ENCODE data around the gene GRIP1.

GRIP1 gene

DNA sequence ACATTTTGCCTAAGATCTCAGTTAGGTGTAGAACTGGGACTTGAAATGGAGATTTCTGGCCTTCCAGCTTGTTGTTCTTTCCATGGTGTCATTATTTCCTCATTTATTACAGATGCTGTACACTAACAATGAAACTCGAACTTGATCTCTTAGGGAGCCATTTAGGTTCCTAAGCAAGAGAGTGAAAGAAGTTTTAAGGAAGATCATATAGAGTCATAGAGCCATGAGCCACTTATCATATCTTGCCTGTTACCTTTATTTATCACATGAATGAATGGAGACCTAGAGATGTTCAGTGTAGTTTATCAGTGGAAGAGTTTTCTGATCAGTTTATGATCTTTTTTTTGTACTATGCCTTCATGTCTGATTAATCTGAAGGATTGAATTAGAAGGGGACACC lies 366.7 kb downstream of the GRIP1 start:
- no peak for TF ChIP-seq CTCF (IDR thresholded peaks at IDR 0.05)

GRCh38 chr12:66309606-66310005 lies 369.3 kb downstream of the GRIP1 start:
- no peak for TF ChIP-seq CTCF (IDR thresholded peaks at IDR 0.05)

DNA sequence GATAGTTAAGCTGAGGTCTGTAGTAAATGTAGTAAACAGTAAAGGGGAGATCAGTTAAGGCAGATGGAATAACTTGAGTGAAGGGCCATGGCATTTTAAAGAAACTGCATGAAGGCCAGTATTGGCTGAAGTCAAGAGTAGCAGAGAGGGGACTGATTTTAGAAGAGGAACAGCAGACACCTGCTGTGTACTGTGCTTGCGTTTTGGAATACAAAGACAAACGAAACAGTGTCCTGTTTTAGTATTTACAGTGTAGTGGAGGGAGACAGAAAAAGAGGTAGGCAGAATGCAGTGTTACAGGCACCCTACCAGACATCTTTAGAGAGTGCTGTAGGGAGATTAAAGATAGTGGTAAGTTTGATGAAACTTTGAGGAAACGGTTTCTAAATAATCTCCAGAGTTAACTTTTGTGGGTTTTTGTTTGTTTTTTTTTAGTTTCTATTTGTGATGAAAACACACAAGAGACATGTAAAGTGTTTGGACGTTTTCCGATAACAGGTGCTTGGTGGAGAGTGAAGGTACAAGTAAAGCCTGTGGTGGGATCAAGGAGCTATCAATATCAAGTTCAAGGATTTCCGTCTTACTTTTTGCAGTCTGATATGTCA lies 374.5 kb downstream of the GRIP1 start:
- TF ChIP-seq CTCF (IDR thresholded peaks at IDR 0.05), result no peak

DNA sequence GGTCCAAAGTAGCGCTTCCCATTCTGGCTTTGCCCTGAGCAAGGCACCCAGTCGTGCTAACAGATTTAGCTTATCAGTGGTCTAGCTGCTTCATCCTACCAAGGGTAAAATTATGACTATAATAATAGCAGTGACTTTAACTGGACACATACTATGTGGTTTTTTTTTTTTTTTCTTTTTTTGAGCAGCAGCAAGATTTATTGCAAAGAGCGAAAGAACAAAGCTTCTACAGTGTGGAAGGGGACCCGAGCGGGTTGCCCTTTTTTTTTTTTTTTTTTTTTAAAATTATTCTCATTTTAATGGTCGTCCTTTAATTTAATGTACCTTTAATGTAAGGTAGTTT lies 376.1 kb downstream of the GRIP1 start:
- no peak for TF ChIP-seq CTCF (IDR thresholded peaks at IDR 0.05)

GRCh38 chr12:66301944-66302826 lies 376.7 kb downstream of the GRIP1 start, which contains the start of gene HELB:
TSS of gene HELB (plus strand) at chr12:66302493. CDS start at chr12:66302604, 111 bp downstream.
- no peak for TF ChIP-seq CTCF (IDR thresholded peaks at IDR 0.05)

- no peak for TF ChIP-seq CTCF (IDR thresholded peaks at IDR 0.05)
These were observed 381.0 kb downstream of the GRIP1 start for GRCh38 chr12:66297923-66298322.

Data from LNCAP (cell line).